MM.1S (cell line): ENCODE measurements around the gene PCDHGB5.
"Not testable (repeated sequence)": the region's sequence is repeated elsewhere in the genome, so short reads cannot be mapped to it uniquely, and the experiment has no call there.

Experiments used
- DNase-seq: peaks from one replicate; pipeline ENCODE4 v3.0.0-alpha.2; 2015
- H2AFZ ChIP-seq: fragments of 300-600 bp; sonication (generic); 2 replicates; pipeline ENCODE4 v1.6.0; 2016; ENCODE audit warnings: antibody characterized with exemption, low read length
- H3F3A ChIP-seq: fragments of 300-600 bp; sonication (generic); 2 replicates; pipeline ENCODE4 v1.6.1; 2016; ENCODE audit warnings: mild to moderate bottlenecking, antibody characterized with exemption, low read length, moderate library complexity, mixed read lengths; ENCODE audit not compliant: insufficient read depth
- H3K27ac ChIP-seq: fragments of 300-600 bp; sonication (generic); 2 replicates; pipeline ENCODE4 v1.5.1; 2016; ENCODE audit warnings: mild to moderate bottlenecking, low read length
- H3K27me3 ChIP-seq: fragments of 300-600 bp; sonication (generic); replicated peaks from 2 replicates; pipeline ENCODE4 v1.6.0; 2016; ENCODE audit warnings: low read length; ENCODE audit not compliant: insufficient read depth
- H3K36me3 ChIP-seq: fragments of 300-600 bp; sonication (generic); replicated peaks from 2 replicates; pipeline ENCODE4 v1.6.1; 2016; ENCODE audit warnings: mild to moderate bottlenecking, low read length, mixed read lengths; ENCODE audit not compliant: insufficient read depth
- H3K4me1 ChIP-seq: fragments of 300-600 bp; sonication (generic); 2 replicates; pipeline ENCODE4 v1.6.1; 2016; ENCODE audit warnings: low read length, mixed read lengths
- H3K4me2 ChIP-seq: fragments of 300-600 bp; sonication (generic); 2 replicates; pipeline ENCODE4 v1.6.0; 2016; ENCODE audit warnings: low read depth, low read length
- H3K4me3 ChIP-seq: fragments of 300-600 bp; sonication (generic); 2 replicates; pipeline ENCODE4 v1.5.1; 2016; ENCODE audit warnings: low read length, mixed read lengths
- H3K79me2 ChIP-seq: fragments of 300-600 bp; sonication (generic); 2 replicates; pipeline ENCODE4 v1.6.1; 2016; ENCODE audit warnings: mixed run types, low read length, mixed read lengths
- H3K9ac ChIP-seq: fragments of 300-600 bp; sonication (generic); 2 replicates; pipeline ENCODE4 v1.6.1; 2016; ENCODE audit warnings: low read length, mixed read lengths
- H3K9me2 ChIP-seq: fragments of 300-600 bp; sonication (generic); replicated peaks from 2 replicates; pipeline ENCODE4 v1.6.1; 2016; ENCODE audit warnings: mild to moderate bottlenecking, low read length, mixed read lengths; ENCODE audit not compliant: insufficient read depth
- H3K9me3 ChIP-seq: fragments of 300-600 bp; sonication (generic); replicated peaks from 2 replicates; pipeline ENCODE4 v1.6.1; 2016; ENCODE audit warnings: mild to moderate bottlenecking, low read length, mixed read lengths; ENCODE audit not compliant: insufficient read depth
- H4K20me1 ChIP-seq: fragments of 300-600 bp; sonication (generic); 2 replicates; pipeline ENCODE4 v1.6.1; 2016; ENCODE audit warnings: mild to moderate bottlenecking, low read length, moderate library complexity, mixed read lengths; ENCODE audit not compliant: insufficient read depth
- EZH2 ChIP-seq: fragments of 300-600 bp; sonication (generic); optimal IDR thresholded peaks from 2 replicates; pipeline ENCODE3; 2017; ENCODE audit warnings: low read depth, mild to moderate bottlenecking, antibody characterized with exemption, low read length, mixed read lengths
- EZH2phosphoT487 ChIP-seq: fragments of 300-600 bp; sonication (generic); IDR thresholded peaks from 2 replicates; pipeline ENCODE4 v1.6.1; 2018; ENCODE audit warnings: antibody characterized with exemption, low read length
- TF ChIP-seq, protein P1 (sequence below): fragments of 300-600 bp; sonication (generic); IDR thresholded peaks from 2 replicates; pipeline ENCODE4 v1.5.1; 2016; ENCODE audit warnings: antibody characterized with exemption, low read length, mixed read lengths

The PCDHGB5 gene

DNA sequence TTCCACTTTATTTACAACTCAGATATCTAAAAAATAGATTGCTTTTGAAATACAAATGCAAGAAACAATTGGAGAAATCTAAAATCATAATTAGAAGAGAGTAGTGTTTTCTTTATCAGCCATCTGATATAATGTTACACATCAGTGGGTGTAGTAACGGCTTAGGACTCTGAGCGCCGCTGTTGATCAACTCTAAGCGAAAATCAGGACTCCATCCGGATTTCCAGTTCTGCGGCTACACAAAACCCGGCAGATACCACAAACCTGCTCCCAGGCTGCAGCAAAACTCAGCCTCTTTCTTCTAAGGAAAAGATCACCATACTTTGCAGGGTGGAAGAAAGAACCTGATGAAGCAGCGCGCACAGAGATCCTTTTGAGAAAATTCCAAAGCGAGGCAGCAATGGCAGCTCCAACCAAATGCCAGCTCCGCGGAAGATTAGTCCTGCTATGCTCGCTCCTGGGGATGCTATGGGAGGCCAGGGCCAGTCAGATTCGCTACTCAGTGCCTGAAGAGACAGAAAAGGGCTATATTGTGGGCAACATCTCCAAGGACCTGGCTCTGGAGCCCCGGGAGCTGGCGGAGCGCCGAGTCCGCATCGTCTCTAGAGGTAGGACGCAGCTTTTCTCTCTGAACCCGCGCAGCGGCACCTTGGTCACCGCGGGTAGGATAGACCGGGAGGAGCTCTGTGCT is 5.0 kb downstream of the PCDHGB5 start, which contains the start of gene PCDHGA9:
PCDHGA9 (plus strand) TSS at position 226 of the 691 bp plus-strand sequence; CDS start at position 401, 175 bp downstream.
- Histone ChIP-seq H3K9me3 (no peaks in the 10 kb centered on the region), H3K79me2 (no peaks in the 10 kb centered on the region), H3K4me3 (no peak within 1 kb of the TSS), H3K27me3 (peaks cover 11% of the 10 kb centered on the region; the same call in 1 of the 2 replicates), H4K20me1 (no peaks in the 10 kb centered on the region), H2AFZ (0 out of 2 replicates have a peak within 1 kb of the TSS, but pooled peaks have one; percentile 21), H3K36me3 (no peaks in the 10 kb centered on the region; the same call in 1 of the 2 replicates), H3F3A (no peaks in the 10 kb centered on the region), H3K27ac (no peak within 1 kb of the TSS), H3K4me1 (no peaks in the 10 kb centered on the region), H3K9ac (no peak within 1 kb of the TSS), H3K9me2 (no peaks in the 10 kb centered on the region), H3K4me2 (no peak within 1 kb of the TSS)
- DNase-seq = peak; percentile 23
- no peak for TF ChIP-seq EZH2phosphoT487
- TF ChIP-seq EZH2 = no peak
- TF ChIP-seq, protein P1, sequence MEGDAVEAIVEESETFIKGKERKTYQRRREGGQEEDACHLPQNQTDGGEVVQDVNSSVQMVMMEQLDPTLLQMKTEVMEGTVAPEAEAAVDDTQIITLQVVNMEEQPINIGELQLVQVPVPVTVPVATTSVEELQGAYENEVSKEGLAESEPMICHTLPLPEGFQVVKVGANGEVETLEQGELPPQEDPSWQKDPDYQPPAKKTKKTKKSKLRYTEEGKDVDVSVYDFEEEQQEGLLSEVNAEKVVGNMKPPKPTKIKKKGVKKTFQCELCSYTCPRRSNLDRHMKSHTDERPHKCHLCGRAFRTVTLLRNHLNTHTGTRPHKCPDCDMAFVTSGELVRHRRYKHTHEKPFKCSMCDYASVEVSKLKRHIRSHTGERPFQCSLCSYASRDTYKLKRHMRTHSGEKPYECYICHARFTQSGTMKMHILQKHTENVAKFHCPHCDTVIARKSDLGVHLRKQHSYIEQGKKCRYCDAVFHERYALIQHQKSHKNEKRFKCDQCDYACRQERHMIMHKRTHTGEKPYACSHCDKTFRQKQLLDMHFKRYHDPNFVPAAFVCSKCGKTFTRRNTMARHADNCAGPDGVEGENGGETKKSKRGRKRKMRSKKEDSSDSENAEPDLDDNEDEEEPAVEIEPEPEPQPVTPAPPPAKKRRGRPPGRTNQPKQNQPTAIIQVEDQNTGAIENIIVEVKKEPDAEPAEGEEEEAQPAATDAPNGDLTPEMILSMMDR = peak; percentile 45

DNA sequence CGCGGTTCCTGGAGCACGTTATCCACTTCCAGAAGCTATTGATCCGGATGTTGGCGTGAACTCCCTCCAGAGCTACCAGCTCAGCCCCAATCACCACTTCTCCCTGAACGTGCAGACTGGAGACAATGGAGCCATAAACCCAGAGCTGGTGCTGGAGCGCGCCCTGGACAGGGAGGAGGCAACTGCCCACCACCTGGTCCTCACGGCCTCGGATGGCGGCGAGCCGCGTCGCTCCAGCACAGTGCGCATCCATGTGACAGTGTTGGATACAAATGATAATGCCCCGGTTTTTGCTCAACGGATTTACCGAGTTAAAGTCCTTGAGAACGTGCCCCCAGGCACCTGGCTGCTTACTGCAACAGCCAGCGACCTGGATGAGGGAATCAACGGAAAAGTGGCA is 5.6 kb downstream of the PCDHGB5 start:
- Histone ChIP-seq H2AFZ (no peak overlapping the region), H3K27me3 (peaks cover 11% of the 10 kb centered on the region; the same call in 1 of the 2 replicates), H3K4me1 (no peaks in the 10 kb centered on the region), H3K9me3 (no peaks in the 10 kb centered on the region), H3K79me2 (no peaks in the 10 kb centered on the region), H3F3A (no peaks in the 10 kb centered on the region), H3K4me2 (no peak overlapping the region), H3K36me3 (no peaks in the 10 kb centered on the region; the same call in 1 of the 2 replicates), H4K20me1 (no peaks in the 10 kb centered on the region), H3K9me2 (no peaks in the 10 kb centered on the region), H3K9ac (no peak overlapping the region), H3K27ac (no peak overlapping the region), H3K4me3 (no peak overlapping the region)
- TF ChIP-seq, protein P1 = no peak
- TF ChIP-seq EZH2phosphoT487 = no peak
- no peak for TF ChIP-seq EZH2
- DNase-seq = no peak

DNA sequence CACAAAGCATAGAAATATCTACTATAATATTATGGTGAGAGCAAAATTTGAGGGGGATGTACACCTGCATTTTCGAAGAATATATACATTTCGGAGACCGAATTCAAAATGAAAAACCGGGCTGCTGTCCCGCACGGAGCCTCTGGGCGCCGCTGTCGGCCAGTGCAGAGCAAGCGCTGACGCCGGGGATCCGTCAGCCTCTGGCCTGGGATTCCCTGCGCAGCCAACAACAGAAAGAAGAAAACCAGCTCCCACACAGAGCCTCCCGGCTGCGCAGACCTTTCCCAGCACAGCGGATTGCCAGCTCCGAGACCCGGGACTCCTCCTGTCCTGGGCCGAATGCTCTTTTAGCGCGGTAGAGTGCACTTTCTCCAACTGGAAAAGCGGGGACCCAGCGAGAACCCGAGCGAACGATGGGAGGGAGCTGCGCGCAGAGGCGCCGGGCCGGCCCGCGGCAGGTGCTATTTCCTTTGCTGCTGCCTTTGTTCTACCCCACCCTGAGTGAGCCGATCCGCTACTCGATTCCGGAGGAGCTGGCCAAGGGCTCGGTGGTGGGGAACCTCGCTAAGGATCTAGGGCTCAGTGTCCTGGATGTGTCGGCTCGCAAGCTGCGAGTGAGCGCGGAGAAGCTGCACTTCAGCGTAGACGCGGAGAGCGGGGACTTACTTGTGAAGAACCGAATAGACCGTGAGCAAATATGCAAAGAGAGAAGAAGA is 10.2 kb downstream of the PCDHGB5 start, which contains the start of gene PCDHGB6:
PCDHGB6 (plus strand) TSS at position 232 of the 716 bp plus-strand sequence; CDS start at position 414, 182 bp downstream.
- not testable (repeated sequence) for H3K9me2 ChIP-seq, H3K27me3 ChIP-seq, H3K36me3 ChIP-seq, H3K4me1 ChIP-seq, H3K9me3 ChIP-seq, H3K4me3 ChIP-seq, H3K4me2 ChIP-seq, H3K9ac ChIP-seq, H3F3A ChIP-seq, H4K20me1 ChIP-seq, DNase-seq, H3K27ac ChIP-seq, H3K79me2 ChIP-seq, H2AFZ ChIP-seq
